GM12892 (cell line): ENCODE data around the gene PTCD2.

Experiments
- POLR2A ChIP-seq: IDR thresholded peaks from 2 replicates; pipeline ENCODE4 v1.6.1; 2011; ENCODE audit warnings: low read depth, low read length, control low read depth
- POLR2AphosphoS5 ChIP-seq: IDR thresholded peaks from 2 replicates; pipeline ENCODE4 v1.6.1; 2011; ENCODE audit warnings: low read depth, low read length, control low read depth
- TAF1 ChIP-seq: IDR thresholded peaks from 2 replicates; pipeline ENCODE4 v1.6.1; 2011; ENCODE audit warnings: low read depth, mild to moderate bottlenecking, control low read depth, low read length, borderline replicate concordance

DNA sequence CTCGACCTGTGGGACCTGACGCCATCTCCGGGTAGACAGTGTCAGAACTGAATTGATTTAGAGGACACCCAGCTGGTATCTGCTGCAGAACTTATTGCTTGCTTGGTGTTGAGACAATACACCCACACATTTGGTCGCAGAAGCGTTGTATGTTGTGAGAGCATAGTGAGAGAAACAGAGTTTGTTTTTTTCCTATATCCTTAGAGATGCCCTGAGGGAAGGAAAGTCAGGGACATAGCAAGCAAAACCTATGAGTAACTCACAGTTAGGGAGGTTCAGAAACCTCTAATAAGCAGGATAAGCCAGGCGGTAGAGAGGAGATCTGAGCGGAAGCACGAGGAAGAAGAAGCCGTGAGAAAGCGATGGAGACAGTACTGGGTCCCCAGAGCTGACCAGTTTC is 59.8 kb downstream of the PTCD2 start:
- no peak for TF ChIP-seq POLR2AphosphoS5
- no peak for TF ChIP-seq TAF1
- no peak for TF ChIP-seq POLR2A
